Measurements from ENCODE around the gene RANBP9. TPM values are rescaled to one million over a fixed set of nuclear protein-coding genes. Genes with fewer than 3 reads are reported as not detected.

Gene RANBP9
- total RNA-seq, 1 experiment from 2014 or later = 27.6 TPM

DNA sequence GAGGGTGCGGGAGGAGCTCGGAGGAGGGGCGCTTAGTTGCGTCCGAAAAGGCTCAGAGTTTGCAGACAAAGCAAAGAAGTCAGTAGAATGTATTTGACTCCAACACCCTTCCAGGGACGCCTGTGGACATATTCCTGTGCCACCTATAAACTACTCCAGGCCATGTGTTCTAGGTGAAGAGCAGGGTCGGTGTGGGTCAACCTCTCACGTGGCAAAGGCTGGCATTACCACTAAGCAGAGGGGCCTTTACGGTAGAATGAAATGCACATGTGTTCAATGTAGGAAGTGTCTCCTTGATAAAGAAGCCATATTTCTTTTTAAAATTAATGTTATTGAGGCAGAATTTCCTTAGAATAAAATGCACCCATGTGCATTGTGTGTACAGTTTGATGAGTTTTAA is 121.8 kb downstream of the RANBP9 start:
- in situ Hi-C loops (cut with HindIII; ENCODE audit: low pct_unique_long_range_greater_than_20kb, low sequenced_read_pairs) = no loop called here

DNA sequence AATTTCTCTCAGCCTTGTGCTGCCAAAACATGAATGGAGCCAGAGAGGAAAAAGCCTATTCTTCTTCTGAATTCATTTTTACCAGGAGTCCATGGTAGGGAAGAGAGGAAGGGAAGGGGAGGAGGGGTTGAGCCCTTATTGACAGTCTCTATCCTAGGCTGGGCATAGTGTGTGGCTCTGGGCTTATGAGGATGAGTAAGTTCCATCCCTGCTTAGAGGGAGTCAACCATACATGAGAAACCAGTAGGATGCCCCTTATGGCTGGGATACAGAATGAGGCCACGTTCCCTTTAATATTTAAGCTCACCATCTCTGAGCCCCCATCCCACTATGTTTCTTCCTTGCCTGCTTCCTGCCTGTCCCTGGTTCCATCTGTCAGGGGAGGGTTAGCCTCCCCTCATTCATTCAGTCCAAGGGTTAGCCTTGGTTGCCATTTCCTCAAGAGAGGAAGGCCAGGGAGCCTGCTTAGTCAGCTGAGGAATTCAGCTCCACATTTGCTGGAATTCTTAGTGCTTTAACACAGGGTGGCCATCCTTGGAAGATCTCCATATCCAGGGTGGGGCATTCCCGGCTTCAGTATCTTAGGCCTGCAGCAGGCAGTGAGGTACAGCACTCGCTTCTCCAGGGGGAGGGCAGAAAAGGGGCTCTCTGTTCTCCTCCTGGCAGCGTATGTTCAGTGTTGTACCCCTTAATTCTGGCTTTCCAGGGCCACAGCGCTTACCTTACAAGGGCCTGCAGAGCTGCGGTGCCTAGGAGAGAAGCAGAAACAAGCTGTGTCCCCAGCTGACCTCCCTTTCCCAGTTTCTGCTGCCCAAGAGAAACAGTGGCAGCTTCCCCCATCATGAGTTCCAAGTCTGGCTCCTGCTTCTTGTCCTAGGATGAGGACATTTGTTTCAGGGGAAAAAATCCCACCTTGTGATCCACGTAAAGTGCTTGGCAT is 124.8 kb downstream of the RANBP9 start:
- DNase-seq (ENCODE audit: low read depth) = no peak
- in situ Hi-C loops (cut with HindIII; ENCODE audit: low pct_unique_long_range_greater_than_20kb, low sequenced_read_pairs) = no loop called here

More for the DNA sequence above, 121.8 kb downstream of the RANBP9 start:
- no peak for DNase-seq (ENCODE audit: low read depth)

- in situ Hi-C loops (cut with HindIII; ENCODE audit: low pct_unique_long_range_greater_than_20kb, low sequenced_read_pairs) = no loop called here
- no peak for DNase-seq (ENCODE audit: low read depth)
These were observed 129.9 kb downstream of the RANBP9 start for GRCh38 chr6:13581700-13582229.

DNA sequence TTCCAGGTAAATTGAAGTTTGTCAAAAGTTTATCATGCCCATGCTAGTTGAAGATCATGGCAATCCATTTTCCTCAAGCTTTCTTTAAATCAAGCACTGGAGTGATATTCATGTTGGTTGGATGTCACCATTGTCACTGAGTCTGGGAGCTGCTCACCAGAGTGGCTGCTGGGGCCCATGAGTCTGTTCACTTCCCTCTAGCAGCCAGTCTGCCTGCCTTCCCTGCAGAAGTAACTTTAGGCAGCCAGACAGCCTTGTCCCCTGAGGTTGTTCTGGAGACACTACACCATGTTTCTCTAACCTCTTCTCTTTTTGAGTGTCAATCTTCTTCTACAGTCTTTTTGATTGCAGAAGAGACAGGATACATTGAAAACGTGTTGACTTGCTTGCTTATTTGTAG is 131.7 kb downstream of the RANBP9 start:
- no peak for DNase-seq (ENCODE audit: low read depth)
- in situ Hi-C loops (cut with HindIII; ENCODE audit: low pct_unique_long_range_greater_than_20kb, low sequenced_read_pairs) = no loop called here

- no peak for DNase-seq (ENCODE audit: low read depth)
- in situ Hi-C loops (cut with HindIII; ENCODE audit: low pct_unique_long_range_greater_than_20kb, low sequenced_read_pairs) = no loop called here
These were observed 133.7 kb downstream of the RANBP9 start for GRCh38 chr6:13577926-13578325.

DNA sequence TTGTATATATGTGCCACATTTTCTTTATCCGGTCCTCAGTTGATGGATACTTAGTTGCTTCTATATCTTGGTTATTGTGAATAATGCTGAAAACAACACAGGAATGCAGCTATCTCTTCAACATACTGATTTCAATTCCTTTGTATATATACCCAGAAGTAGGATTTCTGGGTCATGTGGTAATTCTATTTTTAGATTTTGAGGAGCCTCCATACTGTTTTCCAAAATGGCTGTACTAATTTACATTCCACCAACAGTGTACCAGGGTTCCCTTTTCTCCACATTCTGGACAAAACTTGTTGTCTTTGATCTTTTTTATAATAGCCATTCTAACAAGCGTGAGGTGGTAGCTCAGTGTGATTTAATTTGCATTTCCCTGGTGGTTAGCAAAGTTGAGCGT is 135.6 kb downstream of the RANBP9 start:
- in situ Hi-C loops (cut with HindIII; ENCODE audit: low pct_unique_long_range_greater_than_20kb, low sequenced_read_pairs) = no loop called here
- no peak for DNase-seq (ENCODE audit: low read depth)

- DNase-seq (ENCODE audit: low read depth) = no peak
- in situ Hi-C loops (cut with HindIII; ENCODE audit: low pct_unique_long_range_greater_than_20kb, low sequenced_read_pairs) = no loop called here
These were observed 136.3 kb downstream of the RANBP9 start for GRCh38 chr6:13575377-13575775.

- peak; percentile 93 for DNase-seq (ENCODE audit: low read depth)
- in situ Hi-C loops (cut with HindIII; ENCODE audit: low pct_unique_long_range_greater_than_20kb, low sequenced_read_pairs) = no loop called here
These were observed 136.9 kb downstream of the RANBP9 start, which contains the start of gene SIRT5 for GRCh38 chr6:13574571-13575376. Gene SIRT5 (plus strand): TSS chr6:13574601. CDS start chr6:13584111, 9,510 bp downstream.

- peak; percentile 93 for DNase-seq (ENCODE audit: low read depth)
- in situ Hi-C loops (cut with HindIII; ENCODE audit: low pct_unique_long_range_greater_than_20kb, low sequenced_read_pairs) = no loop called here
These were observed 137.5 kb downstream of the RANBP9 start for GRCh38 chr6:13574149-13574570.

DNA sequence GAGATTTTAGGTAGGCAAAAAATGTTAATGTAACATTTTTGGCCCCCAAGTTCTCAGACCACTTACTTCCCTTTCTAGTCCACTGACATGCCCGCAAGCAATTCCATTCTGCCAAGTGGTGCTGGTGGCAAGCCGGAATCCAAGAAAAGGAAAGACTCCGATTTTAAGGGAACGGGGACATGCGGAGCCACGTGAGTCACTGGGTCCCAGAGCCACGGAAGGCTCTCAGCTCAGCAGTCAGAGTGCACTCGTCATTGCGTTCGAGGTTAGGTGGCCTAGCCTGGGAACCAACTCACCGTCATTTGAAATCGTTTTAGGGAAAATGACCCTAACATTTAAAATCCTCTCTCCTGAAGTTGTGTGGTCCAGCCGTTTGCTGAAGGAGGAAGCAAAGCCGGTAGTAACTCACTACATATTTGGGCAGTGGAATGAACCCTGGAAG is 137.9 kb downstream of the RANBP9 start:
- peak; percentile 31 for DNase-seq (ENCODE audit: low read depth)

GRCh38 chr6:13572951-13573654 is 138.5 kb downstream of the RANBP9 start:
- in situ Hi-C loops (cut with HindIII; ENCODE audit: low pct_unique_long_range_greater_than_20kb, low sequenced_read_pairs) = no loop called here

More for the DNA sequence above, 137.9 kb downstream of the RANBP9 start:
- in situ Hi-C loops (cut with HindIII; ENCODE audit: low pct_unique_long_range_greater_than_20kb, low sequenced_read_pairs) = no loop called here

GRCh38 chr6:13572240-13572639 is 139.4 kb downstream of the RANBP9 start:
- DNase-seq (ENCODE audit: low read depth) = no peak
- in situ Hi-C loops (cut with HindIII; ENCODE audit: low pct_unique_long_range_greater_than_20kb, low sequenced_read_pairs) = no loop called here

More at GRCh38 chr6:13572951-13573654, 138.5 kb downstream of the RANBP9 start:
- no peak for DNase-seq (ENCODE audit: low read depth)

Other genes starting within 250 kb of the RANBP9 start
- gene GFOD1, start 224.2 kb downstream of the RANBP9 start, total RNA-seq (2014; rRNA removed; shearing (Covaris generic); ENCODE audit: low replicate concordance) = 0.93 and 2.2 TPM in 2 replicates
- gene SIRT5, start 137.2 kb downstream of the RANBP9 start, total RNA-seq (2014; rRNA removed; shearing (Covaris generic); ENCODE audit: low replicate concordance) = 20.1 and 31.6 TPM in 2 replicates
- gene NOL7, start 96.5 kb downstream of the RANBP9 start, total RNA-seq (2014; rRNA removed; shearing (Covaris generic); ENCODE audit: low replicate concordance) = 138 and 143 TPM in 2 replicates
- 21.6 and 26.5 TPM in 2 replicates for gene MCUR1, start 102.7 kb upstream of the RANBP9 start, total RNA-seq (2014; rRNA removed; shearing (Covaris generic); ENCODE audit: low replicate concordance)
- 0.10 TPM in 1 of 2 replicates, not detected in the other for gene RNF182, start 213.1 kb upstream of the RANBP9 start, total RNA-seq (2014; rRNA removed; shearing (Covaris generic); ENCODE audit: low replicate concordance)